ENCODE data around the gene GPX3.

Gene GPX3

DNA sequence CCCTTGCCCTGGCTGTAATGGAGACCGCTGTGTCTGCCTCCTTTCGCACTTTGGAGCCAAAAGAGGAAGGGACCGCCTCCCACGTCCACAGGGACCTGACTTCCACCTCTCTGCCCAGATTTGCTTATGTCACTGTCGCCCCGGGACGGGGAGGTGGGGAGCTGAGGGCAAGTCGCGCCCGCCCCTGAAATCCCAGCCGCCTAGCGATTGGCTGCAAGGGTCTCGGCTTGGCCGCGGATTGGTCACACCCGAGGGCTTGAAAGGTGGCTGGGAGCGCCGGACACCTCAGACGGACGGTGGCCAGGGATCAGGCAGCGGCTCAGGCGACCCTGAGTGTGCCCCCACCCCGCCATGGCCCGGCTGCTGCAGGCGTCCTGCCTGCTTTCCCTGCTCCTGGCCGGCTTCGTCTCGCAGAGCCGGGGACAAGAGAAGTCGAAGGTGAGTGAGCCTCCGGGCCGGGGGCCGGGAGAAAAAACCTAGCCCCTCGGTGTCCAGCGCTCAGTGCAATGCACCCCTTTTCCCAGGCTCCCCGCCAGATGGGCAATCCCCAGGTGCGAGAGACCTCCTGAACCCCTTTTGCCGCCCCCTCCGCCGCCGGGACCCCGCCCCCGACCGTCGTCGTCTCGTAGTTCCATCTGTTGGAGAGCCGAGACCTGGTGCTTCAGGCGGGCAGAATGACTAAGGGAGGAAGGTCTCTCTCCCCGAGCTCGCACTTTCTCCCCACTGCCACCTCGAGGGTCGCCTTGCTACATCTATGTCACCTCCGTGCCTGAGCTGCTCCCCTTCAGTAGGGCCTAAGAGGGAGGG lies at the start of gene GPX3:
Gene GPX3, plus strand, starts transcription at position 288 of the 807 bp plus-strand sequence. Its CDS starts 64 bp downstream, at position 352.
- TF ChIP-seq ZFX (IDR thresholded peaks at IDR 0.05; ENCODE audit: borderline replicate concordance) = no peak
- no peak for TF ChIP-seq CTCF (IDR thresholded peaks at IDR 0.05)
- no peak within 1 kb of the TSS for H3K27ac ChIP-seq

DNA sequence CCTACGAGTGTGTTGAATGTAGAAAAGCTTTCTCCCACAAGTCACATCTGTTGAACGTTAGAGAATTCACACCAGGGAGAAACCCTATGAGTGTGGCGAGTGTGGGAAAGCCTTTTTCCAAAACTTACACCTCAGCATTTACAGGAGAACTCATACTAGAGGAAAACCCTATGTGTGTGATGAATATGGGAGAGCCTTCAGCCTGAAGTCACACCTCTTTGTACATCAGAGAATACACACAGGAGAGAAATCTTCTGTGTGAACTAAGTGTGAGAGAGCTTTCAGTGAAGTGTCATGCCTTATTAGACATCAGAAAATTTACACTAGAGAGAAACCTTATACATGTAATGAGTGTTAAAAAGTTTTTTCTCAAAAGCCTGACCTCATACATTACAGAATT lies 41.8 kb upstream of the GPX3 start:
- H3K27ac ChIP-seq = no peak overlapping the region
- no peak for TF ChIP-seq CTCF (IDR thresholded peaks at IDR 0.05)
- TF ChIP-seq ZFX (IDR thresholded peaks at IDR 0.05; ENCODE audit: borderline replicate concordance) = no peak

- TF ChIP-seq ZFX (IDR thresholded peaks at IDR 0.05; ENCODE audit: borderline replicate concordance) (no peak), CTCF (IDR thresholded peaks at IDR 0.05) (no peak)
- no peak overlapping the region for H3K27ac ChIP-seq
These were observed 32.6 kb upstream of the GPX3 start for GRCh38 chr5:150987746-150988145.

DNA sequence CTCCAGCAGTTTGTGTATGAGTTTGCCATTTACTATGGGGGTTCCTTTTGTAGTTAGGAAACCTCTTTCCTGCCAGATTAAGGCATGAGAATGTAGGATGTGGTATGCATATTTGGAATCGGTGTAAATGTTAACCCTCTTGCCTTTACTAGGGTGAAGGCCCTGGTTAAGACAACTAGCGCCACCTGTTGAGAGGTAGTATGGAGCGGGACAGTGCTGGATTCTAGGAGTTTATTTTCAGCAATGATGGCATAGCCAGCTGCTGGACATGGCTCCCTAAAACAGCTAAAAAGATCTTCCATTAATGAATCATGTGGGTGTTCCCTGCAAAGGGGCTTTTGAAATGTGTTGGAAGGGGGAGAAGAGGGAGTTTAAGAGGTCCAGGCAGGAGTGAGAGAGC lies 30.7 kb upstream of the GPX3 start:
- no peak overlapping the region for H3K27ac ChIP-seq
- TF ChIP-seq CTCF (IDR thresholded peaks at IDR 0.05) = peak; percentile 47
- no peak for TF ChIP-seq ZFX (IDR thresholded peaks at IDR 0.05; ENCODE audit: borderline replicate concordance)

DNA sequence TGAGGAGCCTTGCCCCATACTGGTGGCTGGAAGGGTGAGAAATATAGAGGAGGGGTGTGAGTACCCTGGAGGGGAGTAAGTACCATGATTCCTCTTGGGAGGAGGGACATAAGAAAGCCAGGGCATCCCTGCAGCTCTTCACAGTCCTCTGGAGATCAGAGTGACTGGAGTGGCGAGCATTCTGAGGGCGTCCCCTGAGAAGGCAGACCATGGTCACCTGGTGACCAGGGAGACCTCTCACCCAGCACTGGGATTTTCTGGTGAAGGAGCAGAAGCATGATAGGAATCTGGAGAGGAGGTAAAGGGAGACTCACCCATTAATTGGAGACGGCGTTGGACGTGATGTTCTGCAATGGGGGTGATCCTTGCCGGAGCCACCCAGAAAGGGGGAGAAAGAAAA lies 27.7 kb upstream of the GPX3 start:
- no peak for TF ChIP-seq ZFX (IDR thresholded peaks at IDR 0.05; ENCODE audit: borderline replicate concordance)
- no peak overlapping the region for H3K27ac ChIP-seq

- no peak overlapping the region for H3K27ac ChIP-seq
- TF ChIP-seq CTCF (IDR thresholded peaks at IDR 0.05) (no peak), ZFX (IDR thresholded peaks at IDR 0.05; ENCODE audit: borderline replicate concordance) (no peak)
These were observed 27.0 kb upstream of the GPX3 start for GRCh38 chr5:150993422-150993821.

- no peak overlapping the region for H3K27ac ChIP-seq
- no peak for TF ChIP-seq ZFX (IDR thresholded peaks at IDR 0.05; ENCODE audit: borderline replicate concordance)
- no peak for TF ChIP-seq CTCF (IDR thresholded peaks at IDR 0.05)
These were observed 26.5 kb upstream of the GPX3 start for GRCh38 chr5:150993826-150994412.

Measured in 22Rv1 (cell line).